ENCODE data around the gene ELFN2. TPM values are rescaled to one million over a fixed set of nuclear protein-coding genes. Genes with fewer than 3 reads are reported as not detected.

The ELFN2 gene
- total RNA-seq, 1 experiment from 2014 or later, result 10.0 TPM

GRCh38 chr22:37474447-37475090, 47.3 kb upstream of the ELFN2 start:
- no peaks in the 10 kb centered on the region for H3K79me2 ChIP-seq (ENCODE audit: low read length)
- POLR2A ChIA-PET (ENCODE audit: unreplicated experiment), result no interaction called here
- no peaks in the 10 kb centered on the region for H4K20me1 ChIP-seq (ENCODE audit: low read length)
- H2AFZ ChIP-seq (ENCODE audit: low read length), result no peak overlapping the region
- H3K4me2 ChIP-seq (ENCODE audit: low read length), result no peak overlapping the region
- no peak for ATAC-seq
- H3K9ac ChIP-seq (ENCODE audit: low read length), result no peak overlapping the region
- H3K9me3 ChIP-seq (ENCODE audit: low read length), result no peaks in the 10 kb centered on the region
- no peaks in the 10 kb centered on the region for H3K9me2 ChIP-seq (replicated peaks; ENCODE audit: low read length)
- no peak overlapping the region for H3K27ac ChIP-seq (ENCODE audit: low read length)
- BruUV-seq (replicated peaks), result no TSS peak
- H3K4me3 ChIP-seq (ENCODE audit: low read length), result no peak overlapping the region
- intact Hi-C loops (cut with micrococcal nuclease), result no loop called here
- TF ChIP-seq CTCF (conservative IDR thresholded peaks at IDR 0.05; ENCODE audit: low read depth, low read length) (no peak), EZH2 (IDR thresholded peaks at IDR 0.05; ENCODE audit: low read length, unreplicated experiment) (no peak), EZH2phosphoT487 (IDR thresholded peaks at IDR 0.05; ENCODE audit: borderline replicate concordance, low read length) (no peak)
- no peaks in the 10 kb centered on the region for H3K27me3 ChIP-seq (ENCODE audit: low read length)
- CTCF ChIA-PET, result no interaction called here
- H3K4me1 ChIP-seq (ENCODE audit: insufficient read depth, low read length), result no peaks in the 10 kb centered on the region
- no peak for DNase-seq
- no peaks in the 10 kb centered on the region for H3F3A ChIP-seq (ENCODE audit: low read length, unreplicated experiment)
- H3K36me3 ChIP-seq (ENCODE audit: low read depth, low read length), result no peaks in the 10 kb centered on the region

- H3K36me3 ChIP-seq (ENCODE audit: low read depth, low read length), result no peaks in the 10 kb centered on the region
- intact Hi-C loops (cut with micrococcal nuclease), result no loop called here
Measured at GRCh38 chr22:37473437-37473946, 46.2 kb upstream of the ELFN2 start.

More at GRCh38 chr22:37473437-37473946, 46.2 kb upstream of the ELFN2 start:
- CTCF ChIA-PET, result no interaction called here
- ATAC-seq (no peak), DNase-seq (no peak)
- H3K4me3 ChIP-seq (ENCODE audit: low read length), result no peak overlapping the region
- H3K9me2 ChIP-seq (replicated peaks; ENCODE audit: low read length), result no peaks in the 10 kb centered on the region
- H4K20me1 ChIP-seq (ENCODE audit: low read length), result no peaks in the 10 kb centered on the region
- no peaks in the 10 kb centered on the region for H3K9me3 ChIP-seq (ENCODE audit: low read length)
- H3K79me2 ChIP-seq (ENCODE audit: low read length), result no peaks in the 10 kb centered on the region
- H3K9ac ChIP-seq (ENCODE audit: low read length), result no peak overlapping the region
- H3K27me3 ChIP-seq (ENCODE audit: low read length), result no peaks in the 10 kb centered on the region
- no peak overlapping the region for H3K27ac ChIP-seq (ENCODE audit: low read length)
- no peaks in the 10 kb centered on the region for H3K4me1 ChIP-seq (ENCODE audit: insufficient read depth, low read length)
- no TSS peak for BruUV-seq (replicated peaks)
- no peak overlapping the region for H3K4me2 ChIP-seq (ENCODE audit: low read length)
- TF ChIP-seq EZH2phosphoT487 (IDR thresholded peaks at IDR 0.05; ENCODE audit: borderline replicate concordance, low read length), result no peak
- no peak for TF ChIP-seq CTCF (conservative IDR thresholded peaks at IDR 0.05; ENCODE audit: low read depth, low read length)
- no peak for TF ChIP-seq EZH2 (IDR thresholded peaks at IDR 0.05; ENCODE audit: low read length, unreplicated experiment)
- H2AFZ ChIP-seq (ENCODE audit: low read length), result no peak overlapping the region
- no peaks in the 10 kb centered on the region for H3F3A ChIP-seq (ENCODE audit: low read length, unreplicated experiment)
- POLR2A ChIA-PET (ENCODE audit: unreplicated experiment), result no interaction called here
